ENCODE measurements around the gene PDGFB.

PDGFB gene

GRCh38 chr22:39244496-39245129 is at the start of gene PDGFB:
Gene PDGFB, minus strand, starts transcription at chr22:39244982. Its CDS starts 1,019 bp downstream, at chr22:39243963.
- H3K4me3 Mint-ChIP-seq = peak within 1 kb of the TSS; percentile 79 to 87
- no peak within 1 kb of the TSS for H3K27ac Mint-ChIP-seq
- H3K27me3 Mint-ChIP-seq = peaks cover 92% of the 10 kb centered on the region
- DNase-seq = no peak
- peaks cover 58% of the 10 kb centered on the region for H3K4me1 Mint-ChIP-seq
- ATAC-seq = no peak
- H3K9me3 Mint-ChIP-seq = no peaks in the 10 kb centered on the region

DNA sequence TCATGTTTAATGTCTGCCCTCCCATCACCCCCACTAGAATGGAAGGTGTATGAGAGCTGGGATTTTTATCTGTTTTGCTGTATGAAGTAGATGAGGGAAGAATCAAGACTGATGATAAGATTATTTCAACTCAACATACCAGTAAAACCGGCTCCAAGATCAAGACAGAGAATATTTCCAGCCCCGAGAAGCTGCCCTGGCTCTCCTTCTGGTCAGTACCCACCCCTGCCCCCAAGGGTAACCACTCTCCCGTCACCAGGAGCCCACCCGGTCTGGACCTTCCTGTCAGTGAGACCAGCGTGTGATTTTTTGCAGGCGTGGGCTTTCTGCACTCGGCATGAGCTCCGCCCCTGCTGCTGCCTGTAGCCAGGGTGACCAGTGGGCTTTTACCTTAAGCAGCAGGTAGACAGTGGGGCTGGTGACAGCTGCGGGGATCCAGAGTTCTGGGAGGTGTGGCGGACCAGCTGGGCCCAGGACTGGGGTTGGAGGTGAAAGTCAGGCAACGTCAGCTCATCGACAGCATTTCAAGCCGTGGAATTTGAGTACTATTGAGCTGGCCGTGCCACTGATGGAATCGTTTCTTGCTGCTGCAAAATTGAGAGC is 49.1 kb upstream of the PDGFB start:
- Mint-ChIP-seq H3K4me1 (peaks cover 12% of the 10 kb centered on the region), H3K9me3 (no peaks in the 10 kb centered on the region), H3K4me3 (no peak overlapping the region), H3K27ac (peak overlapping the region in 1 of 2 donors; percentile 64), H3K27me3 (peaks cover 22% of the 10 kb centered on the region)
- ATAC-seq = no peak
- DNase-seq = no peak

DNA sequence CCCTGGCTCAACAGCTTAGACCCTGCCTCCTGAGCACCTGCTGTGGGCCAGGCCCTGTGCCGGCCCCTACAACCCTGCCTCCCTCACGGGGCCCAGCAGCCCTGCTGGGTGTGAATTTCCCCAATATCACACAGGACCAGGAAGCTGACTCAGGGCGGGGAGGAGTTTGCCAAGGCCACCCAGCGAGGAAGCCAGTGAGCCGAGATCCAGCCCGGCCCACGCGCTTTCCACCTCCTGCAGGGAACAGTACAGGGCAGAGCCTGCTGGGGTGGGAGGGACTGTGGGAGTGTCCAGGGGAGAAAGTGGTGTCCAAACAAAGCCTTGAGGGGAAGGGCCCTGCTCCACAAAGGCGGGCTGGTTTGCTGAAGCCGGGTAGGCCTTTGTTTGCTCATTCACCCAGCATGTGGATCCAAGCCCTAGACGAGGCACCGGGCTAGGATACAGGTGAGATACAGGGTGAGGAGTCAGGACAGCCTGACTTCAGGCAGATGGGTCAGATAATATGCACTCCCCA is 47.8 kb upstream of the PDGFB start:
- Mint-ChIP-seq H3K9me3 (no peaks in the 10 kb centered on the region), H3K27me3 (peaks cover 13% of the 10 kb centered on the region), H3K4me3 (no peak overlapping the region), H3K4me1 (peaks cover 5% of the 10 kb centered on the region), H3K27ac (peak overlapping the region in 1 of 2 donors; percentile 74)
- no peak for DNase-seq
- no peak for ATAC-seq

- peaks cover 11% of the 10 kb centered on the region for H3K27me3 Mint-ChIP-seq
- no peak for ATAC-seq
- H3K9me3 Mint-ChIP-seq = no peaks in the 10 kb centered on the region
- H3K4me3 Mint-ChIP-seq = no peak overlapping the region
- no peak for DNase-seq
- peaks cover 5% of the 10 kb centered on the region for H3K4me1 Mint-ChIP-seq
- peak overlapping the region in 1 of 2 donors; percentile 74 for H3K27ac Mint-ChIP-seq
Measured at GRCh38 chr22:39292031-39292462, 47.3 kb upstream of the PDGFB start.

DNA sequence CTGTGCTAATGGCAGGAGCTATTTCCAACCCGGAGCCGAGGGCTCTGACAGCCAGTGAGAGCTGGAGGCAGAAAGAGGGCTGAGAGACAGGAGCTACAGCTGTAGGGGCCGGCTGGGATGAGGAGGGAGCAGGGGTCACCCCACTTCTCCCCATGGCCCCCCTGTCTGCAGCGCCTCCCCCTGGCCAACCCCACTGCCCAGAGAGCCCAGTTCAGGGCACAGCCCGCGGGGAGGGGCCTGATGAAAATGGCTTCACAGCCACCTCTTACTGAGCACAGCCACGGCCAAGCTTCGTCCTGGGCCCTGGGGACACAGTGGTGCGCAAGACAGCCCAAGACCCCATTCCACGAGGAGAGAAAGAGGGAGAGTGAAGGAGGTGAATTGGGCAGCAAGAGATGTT is 46.7 kb upstream of the PDGFB start:
- Mint-ChIP-seq H3K4me3 (no peak overlapping the region), H3K4me1 (peaks cover 5% of the 10 kb centered on the region), H3K9me3 (no peaks in the 10 kb centered on the region), H3K27me3 (peaks cover 7% of the 10 kb centered on the region), H3K27ac (peak overlapping the region in 1 of 2 donors; percentile 75)
- ATAC-seq (no peak), DNase-seq (no peak)

GRCh38 chr22:39290724-39291161 is 46.0 kb upstream of the PDGFB start:
- Mint-ChIP-seq H3K27ac (no peak overlapping the region), H3K4me3 (no peak overlapping the region), H3K4me1 (peaks cover 5% of the 10 kb centered on the region), H3K9me3 (no peaks in the 10 kb centered on the region), H3K27me3 (no peaks in the 10 kb centered on the region)
- DNase-seq (no peak), ATAC-seq (no peak)

- no peaks in the 10 kb centered on the region for H3K9me3 Mint-ChIP-seq
- H3K27ac Mint-ChIP-seq = no peak overlapping the region
- H3K27me3 Mint-ChIP-seq = no peaks in the 10 kb centered on the region
Measured at GRCh38 chr22:39289975-39290720, 45.4 kb upstream of the PDGFB start.

GRCh38 chr22:39289533-39289932 is 44.8 kb upstream of the PDGFB start:
- ATAC-seq (no peak), DNase-seq (no peak)
- Mint-ChIP-seq H3K9me3 (no peaks in the 10 kb centered on the region), H3K27me3 (no peaks in the 10 kb centered on the region), H3K27ac (no peak overlapping the region), H3K4me3 (no peak overlapping the region), H3K4me1 (peaks cover 5% of the 10 kb centered on the region)

More at GRCh38 chr22:39289975-39290720, 45.4 kb upstream of the PDGFB start:
- DNase-seq = no peak
- H3K4me1 Mint-ChIP-seq = peaks cover 5% of the 10 kb centered on the region
- ATAC-seq = no peak
- no peak overlapping the region for H3K4me3 Mint-ChIP-seq

GRCh38 chr22:39288135-39288898 is 43.5 kb upstream of the PDGFB start:
- Mint-ChIP-seq H3K27me3 (no peaks in the 10 kb centered on the region), H3K4me1 (peaks cover 5% of the 10 kb centered on the region), H3K9me3 (no peaks in the 10 kb centered on the region), H3K27ac (no peak overlapping the region), H3K4me3 (no peak overlapping the region)
- ATAC-seq (no peak), DNase-seq (no peak)

DNA sequence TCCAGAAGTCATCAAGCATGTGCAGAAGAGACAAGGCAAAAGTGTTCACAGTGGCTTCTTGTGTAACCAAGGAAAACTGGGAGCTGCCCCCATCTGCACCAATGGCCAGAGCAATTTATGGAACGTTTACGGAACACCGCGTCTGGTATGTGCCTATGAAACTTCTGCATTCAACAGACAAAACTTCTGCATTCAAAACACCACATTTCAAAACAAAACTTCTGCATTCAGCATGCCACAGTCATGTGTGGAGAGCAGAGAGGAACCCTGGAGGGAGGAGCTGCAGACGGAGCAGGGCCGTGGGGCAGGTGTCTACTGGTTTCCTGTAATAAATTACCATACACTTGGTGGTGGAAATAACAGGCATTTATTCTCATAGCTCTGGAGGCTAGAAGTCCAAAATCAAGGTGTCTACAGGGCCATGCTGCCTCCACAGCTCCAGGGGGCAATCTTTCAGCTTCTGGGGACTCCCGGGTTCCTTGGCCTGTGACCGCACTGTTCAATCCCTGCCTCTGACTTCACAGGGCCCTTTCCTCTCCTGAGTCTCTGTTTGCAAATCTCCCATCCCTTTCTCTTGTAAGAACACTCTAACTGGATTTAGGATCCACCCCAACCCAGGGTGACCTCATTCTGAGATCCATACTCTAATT is 42.4 kb upstream of the PDGFB start:
- no peak for ATAC-seq

DNA sequence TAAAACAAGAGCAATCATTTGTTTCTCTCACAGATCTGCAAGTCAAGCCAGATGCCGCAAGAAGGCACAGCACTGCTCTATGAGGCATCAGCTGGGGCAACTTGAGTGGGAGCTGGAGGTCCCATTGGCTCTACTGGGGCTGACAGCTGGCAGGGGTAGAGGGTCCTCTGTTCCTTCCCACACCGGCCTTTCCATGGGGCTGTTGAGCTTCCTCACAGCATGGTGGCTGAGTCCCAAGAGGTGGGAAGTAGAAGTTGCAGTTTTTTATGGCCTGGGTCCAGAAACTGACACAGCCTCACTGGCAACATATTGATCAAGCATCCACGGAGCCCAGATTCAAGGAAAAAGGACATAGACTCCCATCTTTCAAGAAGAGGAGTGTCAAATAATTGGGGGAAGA is 40.2 kb upstream of the PDGFB start:
- no peaks in the 10 kb centered on the region for H3K9me3 Mint-ChIP-seq
- H3K4me1 Mint-ChIP-seq = peaks cover 7% of the 10 kb centered on the region
- H3K27me3 Mint-ChIP-seq = peaks cover 20% of the 10 kb centered on the region
- no peak overlapping the region for H3K4me3 Mint-ChIP-seq
- ATAC-seq (no peak), DNase-seq (no peak)
- no peak overlapping the region for H3K27ac Mint-ChIP-seq

More for the DNA sequence above, 42.4 kb upstream of the PDGFB start:
- Mint-ChIP-seq H3K27me3 (peaks cover 9% of the 10 kb centered on the region), H3K4me1 (peaks cover 7% of the 10 kb centered on the region), H3K27ac (peak overlapping the region in 1 of 2 donors; percentile 33), H3K4me3 (no peak overlapping the region), H3K9me3 (no peaks in the 10 kb centered on the region)
- no peak for DNase-seq

- peaks cover 26% of the 10 kb centered on the region for H3K27me3 Mint-ChIP-seq
- ATAC-seq = no peak
- H3K4me3 Mint-ChIP-seq = no peak overlapping the region
- no peaks in the 10 kb centered on the region for H3K9me3 Mint-ChIP-seq
- no peak for DNase-seq
- no peak overlapping the region for H3K27ac Mint-ChIP-seq
- H3K4me1 Mint-ChIP-seq = peaks cover 7% of the 10 kb centered on the region
Measured at GRCh38 chr22:39284142-39284980, 39.6 kb upstream of the PDGFB start.

GRCh38 chr22:39283322-39284141 is 38.8 kb upstream of the PDGFB start:
- Mint-ChIP-seq H3K9me3 (no peaks in the 10 kb centered on the region), H3K4me3 (no peak overlapping the region), H3K27me3 (peaks cover 34% of the 10 kb centered on the region), H3K4me1 (peaks cover 7% of the 10 kb centered on the region), H3K27ac (peak overlapping the region in 1 of 2 donors; percentile 68)
- DNase-seq (no peak), ATAC-seq (no peak)
